D341Med (cell line): Measurements from ENCODE around the gene SCCPDH.

Source experiments
- DNase-seq: peaks from one replicate; pipeline ENCODE4 v3.0.0; 2012; ENCODE audit warnings: low spot score

SCCPDH gene

GRCh38 chr1:246753670-246754535 lies 29.7 kb downstream of the SCCPDH start:
- DNase-seq: peak; percentile 83

- DNase-seq: no peak
These were observed 31.2 kb downstream of the SCCPDH start for GRCh38 chr1:246755419-246755818.

GRCh38 chr1:246760422-246761347 lies 36.5 kb downstream of the SCCPDH start:
- DNase-seq: peak; percentile 61

- DNase-seq: no peak
These were observed 37.2 kb downstream of the SCCPDH start for GRCh38 chr1:246761396-246761795.

GRCh38 chr1:246765521-246765920 lies 41.3 kb downstream of the SCCPDH start:
- no peak for DNase-seq

- no peak for DNase-seq
These were observed 44.3 kb downstream of the SCCPDH start for GRCh38 chr1:246768403-246769020.

DNA sequence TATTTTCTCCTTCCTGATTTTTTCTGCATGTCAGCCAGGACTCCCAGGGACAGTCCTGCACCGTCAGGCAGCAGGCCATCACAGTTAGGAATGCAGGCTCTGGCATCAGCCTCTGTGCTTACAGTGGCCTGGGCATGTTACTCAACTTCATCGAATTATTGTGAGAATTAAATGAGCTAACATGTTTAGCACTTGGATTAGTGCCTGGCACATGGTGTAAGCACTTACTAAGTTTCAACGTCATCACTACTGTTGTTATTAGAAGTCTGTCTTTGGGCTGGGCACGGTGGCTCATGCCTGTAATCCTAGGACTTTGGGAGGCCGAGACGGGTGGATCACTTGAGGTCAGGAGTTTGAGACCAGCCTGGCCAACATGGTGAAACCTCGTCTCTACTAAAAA lies 45.1 kb downstream of the SCCPDH start:
- no peak for DNase-seq

DNA sequence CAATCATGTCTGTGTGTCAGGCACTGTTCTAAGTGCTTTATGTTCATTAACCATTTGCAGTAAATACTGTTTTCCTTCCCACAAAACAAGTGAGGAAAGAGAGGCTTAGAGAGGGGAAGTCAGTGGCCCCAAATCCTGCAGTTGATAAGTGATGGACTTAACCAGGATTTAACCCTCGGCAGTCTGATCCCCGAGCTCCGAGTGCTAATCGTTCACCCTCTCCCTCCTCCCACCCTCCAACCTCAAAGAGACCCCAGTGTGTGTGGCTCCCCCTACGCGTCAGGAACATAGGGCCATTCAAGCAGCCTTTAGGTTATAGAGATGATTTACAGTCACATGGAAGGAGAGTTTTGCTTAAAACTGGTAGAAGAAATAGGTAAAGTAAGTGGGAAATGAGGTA lies 47.2 kb downstream of the SCCPDH start:
- no peak for DNase-seq

GRCh38 chr1:246772686-246773085 lies 48.5 kb downstream of the SCCPDH start:
- no peak for DNase-seq

- DNase-seq: no peak
These were observed 49.0 kb downstream of the SCCPDH start for GRCh38 chr1:246773213-246773641.

DNA sequence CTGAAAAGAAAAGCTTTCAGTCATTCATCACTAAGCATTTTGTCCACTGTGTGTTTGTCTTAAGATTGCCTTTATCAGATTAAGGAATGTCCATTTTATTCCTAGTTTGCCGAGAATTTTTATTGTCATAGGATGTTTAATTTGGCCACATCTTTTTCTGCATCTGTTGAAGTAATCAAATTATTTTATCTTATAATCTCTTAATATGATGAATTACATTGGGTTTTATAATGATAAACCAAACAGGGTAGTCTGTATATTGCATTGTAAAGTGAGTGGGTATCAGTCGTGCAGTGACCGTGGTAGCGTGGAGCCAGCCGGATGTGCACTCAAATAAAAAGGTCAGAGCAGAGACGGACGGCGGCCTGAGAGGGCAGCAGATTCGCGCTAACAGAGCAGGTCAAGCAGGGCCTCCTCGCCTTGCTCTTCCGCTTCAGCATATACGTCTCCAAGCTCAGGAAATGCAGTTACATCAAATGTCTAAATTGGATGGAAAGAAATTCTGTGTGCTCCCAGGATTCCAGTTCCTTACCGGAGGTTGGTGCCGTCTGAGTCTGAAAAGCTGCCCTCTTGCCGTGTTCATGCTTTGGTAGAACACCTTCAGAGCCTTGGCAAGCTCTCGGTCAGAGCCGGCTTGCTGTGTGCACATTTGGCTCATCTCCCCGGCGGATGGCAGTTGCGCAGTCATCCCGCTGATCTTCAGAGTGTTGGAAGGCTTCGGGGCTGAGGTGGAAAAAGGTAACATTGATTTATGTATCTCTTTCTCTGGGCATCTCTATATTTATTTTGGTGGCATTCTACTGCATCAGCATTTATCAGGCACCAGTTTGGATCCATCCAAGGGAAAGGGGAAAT lies 51.5 kb downstream of the SCCPDH start:
- no peak for DNase-seq

DNA sequence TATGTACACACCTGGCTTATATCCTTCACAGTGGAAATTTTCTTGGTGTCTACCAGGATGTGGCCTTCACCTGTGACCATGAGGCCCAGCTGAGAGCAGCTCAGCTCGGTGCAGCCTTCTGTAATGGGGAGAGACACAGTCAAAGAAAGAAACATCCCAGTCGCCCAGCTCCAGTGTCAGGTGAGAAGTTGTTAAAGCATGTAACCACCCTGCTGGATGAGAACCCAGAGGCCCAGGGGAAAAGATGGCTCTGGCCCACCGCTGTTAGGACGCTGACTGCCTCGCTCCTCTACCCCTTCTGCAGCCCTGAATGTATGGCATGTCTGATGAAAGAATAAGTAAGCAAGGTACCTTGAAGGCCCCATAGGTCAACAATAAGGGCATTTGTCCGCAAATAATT lies 52.7 kb downstream of the SCCPDH start:
- no peak for DNase-seq

DNA sequence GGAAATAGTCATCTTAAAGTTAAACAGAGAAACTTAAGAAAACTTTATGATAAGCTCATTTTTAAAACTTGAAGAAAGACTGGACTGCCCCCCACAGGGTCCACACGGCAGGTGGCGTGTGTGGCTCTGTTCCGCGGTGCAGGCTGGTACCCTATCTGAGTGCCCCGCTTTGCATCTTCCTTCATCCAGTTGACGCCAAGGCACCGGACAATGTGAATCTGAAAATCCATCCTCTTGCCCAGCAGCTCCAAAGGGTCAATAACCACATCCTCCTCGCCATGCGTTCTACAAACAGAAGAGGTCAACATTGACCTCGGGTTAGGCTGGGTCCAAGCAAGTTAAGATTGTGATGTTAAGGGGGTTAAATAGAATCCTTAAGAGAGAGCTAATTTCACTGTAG lies 54.5 kb downstream of the SCCPDH start:
- DNase-seq: no peak

DNA sequence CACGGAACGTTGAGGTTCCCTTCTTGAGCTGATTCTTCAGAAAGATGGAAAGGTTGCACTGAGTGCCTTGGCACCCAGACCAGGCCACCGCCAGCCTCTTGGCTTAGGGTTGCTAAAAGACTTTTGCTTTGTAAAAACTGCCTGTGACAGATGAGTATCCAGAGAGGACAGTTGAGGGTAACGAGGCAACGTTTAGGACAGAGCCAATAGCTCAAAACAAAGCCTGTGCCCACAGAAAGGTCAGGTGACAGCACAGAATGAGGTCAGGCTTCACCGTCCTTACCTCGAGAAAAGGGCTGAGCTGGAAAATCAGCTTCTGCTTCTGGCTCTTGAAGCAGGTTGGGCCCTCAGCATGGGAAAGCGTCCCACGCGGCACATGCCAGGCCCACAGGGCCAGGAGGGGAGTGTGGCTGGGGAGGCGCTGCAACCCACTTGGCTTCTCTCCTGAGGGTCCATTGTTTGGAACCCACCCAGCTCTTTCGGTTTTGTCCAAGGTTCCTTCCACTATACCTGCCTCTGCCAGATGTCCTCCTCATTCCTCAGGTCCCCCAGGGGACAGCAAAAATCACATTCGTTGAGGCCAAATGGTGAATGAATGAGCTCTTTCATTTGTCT lies 55.5 kb downstream of the SCCPDH start:
- no peak for DNase-seq

DNA sequence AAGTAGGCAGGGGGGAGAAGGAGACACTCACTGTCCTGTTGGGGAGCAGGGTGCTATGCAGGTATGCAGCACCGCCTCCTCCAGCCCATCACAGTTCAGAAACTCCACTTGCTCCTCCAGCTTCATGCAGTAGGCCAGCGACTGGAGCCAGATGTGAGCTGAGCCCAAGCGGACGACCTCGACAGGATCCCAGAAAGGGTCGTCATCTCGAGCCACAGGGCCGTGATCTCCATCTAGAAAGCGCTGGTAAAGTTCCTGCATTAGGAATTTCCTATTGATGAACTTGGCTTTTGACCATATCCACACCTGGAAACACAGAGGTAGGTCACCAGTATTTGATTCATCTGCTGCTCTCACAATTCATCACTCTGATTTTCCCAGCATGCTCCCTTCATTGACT lies 56.1 kb downstream of the SCCPDH start:
- no peak for DNase-seq

DNA sequence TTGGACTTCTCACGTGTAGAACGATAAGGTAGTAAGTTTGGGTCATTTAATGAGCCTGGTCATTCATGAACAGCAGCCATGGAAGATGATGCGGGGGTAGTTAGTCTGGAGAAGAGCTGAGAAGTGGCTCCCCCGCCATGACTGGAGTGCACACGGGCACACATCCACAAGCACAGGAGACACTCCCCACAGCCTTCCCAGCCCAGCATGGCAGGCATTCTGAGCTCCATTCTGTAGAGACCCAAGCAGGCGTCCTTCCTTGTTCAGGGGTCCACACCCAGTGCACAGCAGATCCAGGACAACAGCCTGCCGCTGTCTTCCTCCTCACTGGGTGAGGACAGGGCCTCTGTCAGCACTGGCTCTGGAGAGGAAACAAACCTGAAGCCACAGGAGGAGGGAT lies 57.0 kb downstream of the SCCPDH start:
- no peak for DNase-seq

DNA sequence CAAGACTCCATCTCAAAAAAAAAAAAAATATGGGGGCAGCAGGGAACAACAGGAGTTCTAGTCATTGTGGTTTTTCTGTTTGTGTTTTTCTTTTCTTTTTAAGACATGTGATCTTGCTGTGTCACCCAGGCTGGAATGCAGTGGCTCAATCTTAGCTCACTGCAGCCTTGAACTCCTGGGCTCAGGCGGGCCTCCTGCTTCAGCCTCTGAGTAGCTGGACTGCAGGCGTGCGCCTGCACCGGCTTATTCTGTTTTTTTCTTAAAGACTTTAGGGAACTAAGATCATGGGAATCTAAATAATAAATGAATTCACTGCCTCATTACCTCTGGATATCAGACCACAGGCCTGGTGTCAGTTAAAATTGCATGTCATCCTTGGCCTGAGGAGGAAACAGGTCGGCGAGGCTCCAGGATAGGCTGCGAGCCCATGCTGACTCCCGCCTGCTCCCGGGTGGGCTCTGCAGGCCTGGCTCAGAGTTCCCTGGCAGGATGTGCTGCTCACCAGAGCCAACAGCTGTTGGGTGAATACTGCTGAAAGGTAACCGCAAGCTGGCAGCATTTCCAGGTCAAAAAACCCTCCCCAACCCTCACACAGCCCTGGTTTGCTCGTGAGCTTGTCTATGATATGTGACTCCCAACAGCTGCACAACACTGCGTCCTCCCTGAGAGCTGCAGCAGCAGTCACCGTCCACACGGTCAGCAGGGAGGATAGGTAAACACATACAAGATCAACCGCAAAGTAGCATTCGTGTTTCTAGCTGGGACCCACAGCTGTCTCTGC lies 58.1 kb downstream of the SCCPDH start:
- DNase-seq: no peak

- DNase-seq: no peak
These were observed 60.6 kb downstream of the SCCPDH start for GRCh38 chr1:246784621-246785493.

DNA sequence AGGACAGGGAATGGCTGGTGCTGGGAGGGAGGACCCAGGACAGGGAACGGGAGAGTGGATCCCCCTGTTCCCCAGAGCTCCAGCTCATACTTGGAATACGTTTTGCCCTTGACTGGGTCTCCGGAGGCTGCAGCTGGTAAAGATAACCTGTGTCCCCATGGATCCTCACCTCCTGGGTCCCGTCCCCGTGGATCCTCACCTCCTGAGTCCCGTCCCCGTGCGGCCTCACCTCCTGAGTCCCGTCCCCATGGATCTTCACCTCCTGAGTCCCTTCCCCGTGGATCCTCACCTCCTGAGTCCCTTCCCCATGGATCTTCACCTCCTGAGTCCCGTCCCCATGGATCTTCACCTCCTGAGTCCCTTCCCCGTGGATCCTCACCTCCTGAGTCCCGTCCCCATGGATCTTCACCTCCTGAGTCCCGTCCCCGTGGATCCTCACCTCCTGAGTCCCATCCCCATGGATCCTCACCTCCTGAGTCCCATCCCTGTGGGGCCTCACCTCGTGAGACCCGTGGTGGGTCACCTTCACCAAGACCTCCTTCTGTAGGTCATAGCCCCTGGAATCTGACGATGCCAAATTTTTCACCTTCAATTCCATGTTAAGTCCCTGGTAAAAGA lies 61.4 kb downstream of the SCCPDH start:
- DNase-seq: no peak
